Parathyroid adenoma (tissue), 2 donors: ENCODE results near the gene IGF1R.

Source experiments
- H2AFZ ChIP-seq: fragments of 300-600 bp; sonication (generic); one replicate; pipeline ENCODE4 v1.7.0; 2017; ENCODE audit warnings: antibody characterized with exemption, mild to moderate bottlenecking
- H3K27ac ChIP-seq: fragments of 300-600 bp; sonication (generic); one replicate; pipeline ENCODE4 v1.7.0; 2017
- H3K27me3 ChIP-seq: fragments of 300-600 bp; sonication (generic); one replicate; pipeline ENCODE4 v1.7.0; 2017; ENCODE audit warnings: low read length; ENCODE audit not compliant: control insufficient read depth, insufficient read depth
- H3K36me3 ChIP-seq: fragments of 300-600 bp; sonication (generic); one replicate; pipeline ENCODE4 v1.7.0; 2017; ENCODE audit warnings: low read length; ENCODE audit not compliant: control insufficient read depth, insufficient read depth
- H3K4me1 ChIP-seq: fragments of 300-600 bp; sonication (generic); one replicate; pipeline ENCODE4 v1.7.0; 2017; ENCODE audit warnings: control low read depth
- H3K4me2 ChIP-seq: fragments of 300-600 bp; sonication (generic); one replicate; pipeline ENCODE4 v1.7.0; 2017; ENCODE audit warnings: low read length
- H3K4me3 ChIP-seq: fragments of 300-600 bp; sonication (generic); one replicate; pipeline ENCODE4 v1.7.0; 2017; ENCODE audit warnings: low read depth, low read length
- H3K79me2 ChIP-seq: fragments of 300-600 bp; sonication (generic); one replicate; pipeline ENCODE4 v1.7.0; 2017; ENCODE audit warnings: control low read depth
- H3K9ac ChIP-seq: fragments of 300-600 bp; sonication (generic); one replicate; pipeline ENCODE4 v1.7.0; 2017; ENCODE audit warnings: mild to moderate bottlenecking
- H3K9me3 ChIP-seq: fragments of 300-600 bp; sonication (generic); one replicate; pipeline ENCODE4 v1.7.0; 2017; ENCODE audit warnings: low read length; ENCODE audit not compliant: control insufficient read depth
- CTCF ChIP-seq: fragments of 300-600 bp; sonication (generic); IDR thresholded peaks from one replicate; pipeline ENCODE4 v1.7.0; 2017; ENCODE audit warnings: antibody characterized with exemption, mild to moderate bottlenecking
- donor health status: primary hyperparathyroidism.

IGF1R gene

GRCh38 chr15:98841419-98841970 is 193.2 kb downstream of the IGF1R start:
- H3K4me2 ChIP-seq = no peak overlapping the region
- TF ChIP-seq CTCF = no peak
- H3K27me3 ChIP-seq = no peaks in the 10 kb centered on the region
- no peak overlapping the region for H3K9ac ChIP-seq
- no peaks in the 10 kb centered on the region for H3K4me1 ChIP-seq
- no peak overlapping the region for H3K27ac ChIP-seq
- H3K9me3 ChIP-seq = no peaks in the 10 kb centered on the region
- H3K36me3 ChIP-seq = no peaks in the 10 kb centered on the region
- no peak overlapping the region for H3K4me3 ChIP-seq
- H3K79me2 ChIP-seq = no peaks in the 10 kb centered on the region
- H2AFZ ChIP-seq = no peak overlapping the region

- Histone ChIP-seq H3K9me3 (no peaks in the 10 kb centered on the region), H3K4me2 (no peak overlapping the region), H3K4me1 (no peaks in the 10 kb centered on the region), H3K79me2 (no peaks in the 10 kb centered on the region), H3K27ac (no peak overlapping the region), H3K4me3 (no peak overlapping the region), H3K27me3 (no peaks in the 10 kb centered on the region), H3K36me3 (no peaks in the 10 kb centered on the region), H3K9ac (no peak overlapping the region), H2AFZ (no peak overlapping the region)
- TF ChIP-seq CTCF = no peak
These were observed 194.0 kb downstream of the IGF1R start for GRCh38 chr15:98842192-98842972.

GRCh38 chr15:98842973-98843285 is 194.6 kb downstream of the IGF1R start:
- no peaks in the 10 kb centered on the region for H3K36me3 ChIP-seq
- no peak overlapping the region for H3K9ac ChIP-seq
- H2AFZ ChIP-seq = no peak overlapping the region
- H3K9me3 ChIP-seq = no peaks in the 10 kb centered on the region
- TF ChIP-seq CTCF = no peak
- H3K4me1 ChIP-seq = no peaks in the 10 kb centered on the region
- H3K27ac ChIP-seq = no peak overlapping the region
- H3K4me2 ChIP-seq = no peak overlapping the region
- no peak overlapping the region for H3K4me3 ChIP-seq
- H3K27me3 ChIP-seq = no peaks in the 10 kb centered on the region
- H3K79me2 ChIP-seq = no peaks in the 10 kb centered on the region

GRCh38 chr15:98843844-98844243 is 195.5 kb downstream of the IGF1R start:
- Histone ChIP-seq H3K27me3 (no peaks in the 10 kb centered on the region), H3K4me1 (no peaks in the 10 kb centered on the region)
- TF ChIP-seq CTCF = no peak

GRCh38 chr15:98844261-98844660 is 195.9 kb downstream of the IGF1R start:
- H3K9ac ChIP-seq = no peak overlapping the region
- H3K36me3 ChIP-seq = no peaks in the 10 kb centered on the region
- H3K9me3 ChIP-seq = no peaks in the 10 kb centered on the region
- H3K27ac ChIP-seq = no peak overlapping the region
- H2AFZ ChIP-seq = no peak overlapping the region
- TF ChIP-seq CTCF = no peak
- H3K4me1 ChIP-seq = no peaks in the 10 kb centered on the region
- no peaks in the 10 kb centered on the region for H3K79me2 ChIP-seq
- no peak overlapping the region for H3K4me2 ChIP-seq
- no peaks in the 10 kb centered on the region for H3K27me3 ChIP-seq
- H3K4me3 ChIP-seq = no peak overlapping the region

More at GRCh38 chr15:98843844-98844243, 195.5 kb downstream of the IGF1R start:
- no peak overlapping the region for H2AFZ ChIP-seq
- H3K27ac ChIP-seq = no peak overlapping the region
- no peaks in the 10 kb centered on the region for H3K36me3 ChIP-seq
- no peak overlapping the region for H3K4me2 ChIP-seq
- no peak overlapping the region for H3K9ac ChIP-seq
- no peak overlapping the region for H3K4me3 ChIP-seq
- no peaks in the 10 kb centered on the region for H3K79me2 ChIP-seq
- no peaks in the 10 kb centered on the region for H3K9me3 ChIP-seq
